CD4-positive, alpha-beta T cell treated with Interleukin-17A for 1 hour (primary cell): Measurements from ENCODE around the gene NME8.

Experiments used
- DNase-seq: peaks from one replicate; pipeline ENCODE4 v3.0.0-alpha.2; 2020

The NME8 gene

GRCh38 chr7:37943905-37944736 lies 95.7 kb downstream of the NME8 start:
- DNase-seq: no peak

- no peak for DNase-seq
Measured at GRCh38 chr7:37944737-37945054, 96.3 kb downstream of the NME8 start.

GRCh38 chr7:37945336-37945735 lies 96.9 kb downstream of the NME8 start:
- no peak for DNase-seq

GRCh38 chr7:37947138-37947940 lies 98.9 kb downstream of the NME8 start:
- DNase-seq: no peak

- DNase-seq: no peak
Measured at GRCh38 chr7:37947941-37948210, 99.5 kb downstream of the NME8 start.
